Nephron progenitor cell (in vitro differentiated cells): ENCODE results near the gene CPSF7.

ENCODE experiments used
- DNase-seq: peaks from one replicate; pipeline ENCODE4 v3.0.0; 2021
- H3K27ac Mint-ChIP-seq: 2 replicates; pipeline ENCODE4 v1.8.0; 2021; ENCODE audit warnings: mild to moderate bottlenecking, moderate library complexity, mixed read lengths
- H3K27me3 Mint-ChIP-seq: 2 replicates; pipeline ENCODE4 v1.8.0; 2021; ENCODE audit warnings: mild to moderate bottlenecking, low read depth, mixed read lengths; ENCODE audit not compliant: poor library complexity
- H3K36me3 Mint-ChIP-seq: 2 replicates; pipeline ENCODE4 v1.8.0; 2021; ENCODE audit warnings: low read depth, mixed read lengths
- H3K4me1 Mint-ChIP-seq: 2 replicates; pipeline ENCODE4 v1.8.0; 2021; ENCODE audit warnings: mixed read lengths
- H3K4me3 Mint-ChIP-seq: 2 replicates; pipeline ENCODE4 v1.8.0; 2021; ENCODE audit warnings: mild to moderate bottlenecking, moderate library complexity, mixed read lengths
- H3K9me3 Mint-ChIP-seq: 2 replicates; pipeline ENCODE4 v1.8.0; 2021; ENCODE audit warnings: mild to moderate bottlenecking, moderate library complexity, mixed read lengths
- TF ChIP-seq, protein P1 (sequence below): fragments of 200-600 bp; sonication (generic); IDR thresholded peaks from 2 replicates; pipeline ENCODE4 v1.5.0; 2021; ENCODE audit warnings: antibody characterized with exemption

Gene CPSF7

DNA sequence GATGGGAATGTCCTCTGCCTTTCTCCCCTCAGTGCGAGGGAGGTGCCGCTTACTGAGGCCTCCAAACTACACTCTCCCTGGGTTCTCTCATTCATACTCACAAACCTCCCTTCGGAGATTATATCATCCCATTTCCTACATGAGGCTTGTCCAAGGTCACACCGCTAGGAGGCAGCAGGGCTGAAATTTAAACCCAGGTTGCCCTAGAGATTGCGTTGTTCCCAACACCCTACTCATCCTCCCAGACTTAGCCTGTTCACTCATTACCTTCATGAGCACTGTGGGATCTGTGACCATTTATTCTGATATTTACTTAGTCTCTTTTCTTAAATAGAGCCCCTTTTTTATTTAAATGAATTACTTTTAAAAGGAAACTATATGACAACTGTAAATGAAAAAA lies 31.2 kb upstream of the CPSF7 start:
- H3K4me1 Mint-ChIP-seq, result peaks cover 5% of the 10 kb centered on the region
- H3K36me3 Mint-ChIP-seq, result peaks cover 22% of the 10 kb centered on the region
- TF ChIP-seq, protein P1, sequence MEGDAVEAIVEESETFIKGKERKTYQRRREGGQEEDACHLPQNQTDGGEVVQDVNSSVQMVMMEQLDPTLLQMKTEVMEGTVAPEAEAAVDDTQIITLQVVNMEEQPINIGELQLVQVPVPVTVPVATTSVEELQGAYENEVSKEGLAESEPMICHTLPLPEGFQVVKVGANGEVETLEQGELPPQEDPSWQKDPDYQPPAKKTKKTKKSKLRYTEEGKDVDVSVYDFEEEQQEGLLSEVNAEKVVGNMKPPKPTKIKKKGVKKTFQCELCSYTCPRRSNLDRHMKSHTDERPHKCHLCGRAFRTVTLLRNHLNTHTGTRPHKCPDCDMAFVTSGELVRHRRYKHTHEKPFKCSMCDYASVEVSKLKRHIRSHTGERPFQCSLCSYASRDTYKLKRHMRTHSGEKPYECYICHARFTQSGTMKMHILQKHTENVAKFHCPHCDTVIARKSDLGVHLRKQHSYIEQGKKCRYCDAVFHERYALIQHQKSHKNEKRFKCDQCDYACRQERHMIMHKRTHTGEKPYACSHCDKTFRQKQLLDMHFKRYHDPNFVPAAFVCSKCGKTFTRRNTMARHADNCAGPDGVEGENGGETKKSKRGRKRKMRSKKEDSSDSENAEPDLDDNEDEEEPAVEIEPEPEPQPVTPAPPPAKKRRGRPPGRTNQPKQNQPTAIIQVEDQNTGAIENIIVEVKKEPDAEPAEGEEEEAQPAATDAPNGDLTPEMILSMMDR, result no peak
- H3K9me3 Mint-ChIP-seq, result no peaks in the 10 kb centered on the region
- peak overlapping the region; percentile 75 for H3K27ac Mint-ChIP-seq
- peaks cover 6% of the 10 kb centered on the region for H3K27me3 Mint-ChIP-seq
- H3K4me3 Mint-ChIP-seq, result no peak overlapping the region
- no peak for DNase-seq

DNA sequence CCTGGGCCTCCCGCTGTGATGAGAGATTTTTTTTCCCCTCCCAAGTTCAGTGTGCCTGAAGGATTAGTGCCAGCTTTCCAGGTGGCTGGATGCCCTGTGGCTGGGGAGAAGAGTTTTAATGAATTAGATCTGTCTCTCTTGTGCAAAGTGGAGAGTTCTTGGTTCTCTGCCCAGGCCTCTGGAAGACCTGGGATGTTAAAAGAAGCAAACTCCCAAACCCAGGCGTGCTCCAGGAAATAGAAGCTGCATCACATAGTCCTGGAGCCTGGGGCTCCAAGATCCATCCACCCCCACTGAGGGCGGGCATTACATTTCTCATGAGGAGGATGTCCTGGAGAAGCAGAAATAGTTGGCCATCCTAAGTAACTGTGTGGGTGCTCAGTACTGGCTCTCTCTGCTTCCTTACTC lies 30.7 kb upstream of the CPSF7 start:
- H3K9me3 Mint-ChIP-seq, result no peaks in the 10 kb centered on the region

DNA sequence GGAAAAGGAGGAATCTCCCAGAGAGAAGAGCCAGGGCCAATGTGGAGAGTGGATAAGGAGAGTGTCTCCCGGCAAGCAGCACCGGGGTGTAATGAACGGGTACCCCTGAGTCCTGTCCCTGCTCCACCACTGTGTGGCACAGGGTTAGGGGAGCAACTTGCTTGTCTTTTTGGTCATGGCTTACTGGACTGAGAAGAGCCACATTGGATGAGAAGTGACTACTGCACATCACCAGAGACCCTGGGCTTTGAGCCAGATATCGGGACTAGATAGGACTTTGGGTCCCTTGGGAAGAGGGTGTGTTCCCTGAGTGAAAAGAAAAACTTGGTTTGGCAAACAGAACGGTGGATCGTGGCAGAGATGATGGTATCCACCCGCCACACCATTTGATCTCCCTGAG lies 24.7 kb upstream of the CPSF7 start:
- peaks cover 61% of the 10 kb centered on the region for H3K36me3 Mint-ChIP-seq

More for the DNA sequence above, 30.7 kb upstream of the CPSF7 start:
- H3K36me3 Mint-ChIP-seq, result peaks cover 26% of the 10 kb centered on the region
- peaks cover 6% of the 10 kb centered on the region for H3K27me3 Mint-ChIP-seq
- TF ChIP-seq, protein P1, result no peak
- no peak for DNase-seq
- H3K4me1 Mint-ChIP-seq, result peaks cover 5% of the 10 kb centered on the region
- H3K27ac Mint-ChIP-seq, result peak overlapping the region; percentile 75
- no peak overlapping the region for H3K4me3 Mint-ChIP-seq

DNA sequence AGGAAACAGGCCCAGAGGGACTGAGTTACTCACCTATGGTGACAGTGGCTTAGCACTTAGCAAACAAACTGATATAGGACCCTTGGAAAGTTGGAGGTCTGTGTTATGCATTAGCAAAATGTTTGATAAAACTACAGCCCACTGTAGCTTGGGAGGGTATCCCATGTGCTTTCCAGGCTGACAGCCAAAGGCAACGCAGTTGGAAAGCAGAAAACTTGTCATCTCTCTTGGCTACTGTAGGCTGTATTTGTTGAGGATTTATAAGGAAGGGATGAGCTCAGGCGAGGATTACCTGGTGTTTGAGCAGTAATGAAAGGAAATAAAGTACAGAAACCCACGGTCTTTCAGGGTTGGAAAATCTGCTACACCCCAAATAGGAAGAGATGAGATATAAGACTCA lies 23.9 kb upstream of the CPSF7 start:
- Mint-ChIP-seq H3K27ac (no peak overlapping the region), H3K36me3 (peaks cover 67% of the 10 kb centered on the region), H3K27me3 (peaks cover 6% of the 10 kb centered on the region), H3K9me3 (no peaks in the 10 kb centered on the region), H3K4me1 (no peaks in the 10 kb centered on the region), H3K4me3 (no peak overlapping the region)
- TF ChIP-seq, protein P1, result no peak
- DNase-seq, result no peak

More for the DNA sequence above, 24.7 kb upstream of the CPSF7 start:
- Mint-ChIP-seq H3K27ac (no peak overlapping the region), H3K27me3 (peaks cover 6% of the 10 kb centered on the region), H3K9me3 (no peaks in the 10 kb centered on the region), H3K4me3 (no peak overlapping the region), H3K4me1 (no peaks in the 10 kb centered on the region)
- TF ChIP-seq, protein P1, result no peak
- no peak for DNase-seq

DNA sequence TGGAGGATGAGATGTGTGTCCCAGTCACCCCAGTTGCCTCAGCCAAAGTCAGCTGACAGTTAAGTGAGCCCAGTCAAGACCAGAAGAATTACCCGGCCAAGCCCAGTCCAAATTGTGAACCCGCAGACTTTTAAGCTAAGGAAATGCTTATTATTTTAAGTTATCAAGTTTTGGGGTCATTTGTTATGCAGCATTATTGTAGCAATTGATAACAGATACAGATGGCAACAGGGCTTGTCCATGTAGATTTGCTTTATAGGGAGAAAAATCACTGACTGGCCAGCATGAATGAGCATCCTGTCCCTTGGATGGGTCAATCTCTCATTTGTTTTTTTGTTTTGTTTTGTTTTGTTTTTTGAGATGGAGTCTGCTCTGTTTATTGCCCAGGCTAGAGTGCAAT lies 23.1 kb upstream of the CPSF7 start:
- H3K4me3 Mint-ChIP-seq, result no peak overlapping the region
- DNase-seq, result no peak
- H3K4me1 Mint-ChIP-seq, result no peaks in the 10 kb centered on the region
- H3K27ac Mint-ChIP-seq, result no peak overlapping the region
- TF ChIP-seq, protein P1, result no peak
- no peaks in the 10 kb centered on the region for H3K9me3 Mint-ChIP-seq
- peaks cover 75% of the 10 kb centered on the region for H3K36me3 Mint-ChIP-seq
- peaks cover 6% of the 10 kb centered on the region for H3K27me3 Mint-ChIP-seq

DNA sequence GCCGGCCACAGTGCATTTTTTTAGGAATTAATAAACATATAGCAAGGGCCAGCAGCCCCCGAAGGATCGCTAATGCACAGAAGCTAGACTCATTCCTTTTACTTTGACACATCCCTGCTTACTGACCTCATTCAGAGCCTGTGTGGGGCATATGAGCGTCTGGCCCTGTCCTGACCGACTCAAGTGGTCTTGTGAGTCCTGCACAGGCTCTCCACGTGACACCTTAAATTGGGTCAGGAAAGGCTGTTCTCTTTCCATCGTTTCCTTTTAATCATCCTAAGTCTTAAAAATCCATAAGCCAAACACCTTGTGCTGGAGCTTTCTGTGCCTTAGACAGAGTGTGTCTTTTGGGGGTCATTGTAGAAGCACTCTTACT lies 18.8 kb upstream of the CPSF7 start:
- Mint-ChIP-seq H3K9me3 (no peaks in the 10 kb centered on the region), H3K36me3 (peaks cover 65% of the 10 kb centered on the region), H3K27me3 (no peaks in the 10 kb centered on the region), H3K4me1 (peaks cover 7% of the 10 kb centered on the region), H3K4me3 (no peak overlapping the region), H3K27ac (peak overlapping the region; percentile 29)
- TF ChIP-seq, protein P1, result no peak
- DNase-seq, result no peak
